Measurements from ENCODE around the gene SIN3A. TPM values are rescaled to one million over a fixed set of nuclear protein-coding genes. Genes with fewer than 3 reads are reported as not detected.

The SIN3A gene
- total RNA-seq, 1 experiment from 2014 or later = 91.4 TPM

GRCh38 chr15:75455424-75455981 lies 4.0 kb upstream of the SIN3A start:
- Mint-ChIP-seq H3K27me3 (ENCODE audit: unreplicated experiment) (no peaks in the 10 kb centered on the region), H3K4me1 (ENCODE audit: low read depth, unreplicated experiment) (peaks cover 18% of the 10 kb centered on the region), H3K9me3 (ENCODE audit: low read depth, unreplicated experiment) (no peaks in the 10 kb centered on the region), H3K4me3 (ENCODE audit: low read depth, unreplicated experiment) (peak overlapping the region; percentile 99), H3K27ac (ENCODE audit: unreplicated experiment) (peak overlapping the region; percentile 78), H3K36me3 (ENCODE audit: insufficient read depth, unreplicated experiment) (peaks cover 60% of the 10 kb centered on the region)
- peak; percentile 91 for DNase-seq
- intact Hi-C loops (cut with micrococcal nuclease; ENCODE audit: unreplicated experiment) = no loop called here
- no TSS peak for BruUV-seq (replicated peaks)
- no peak for TF ChIP-seq CTCF (IDR thresholded peaks at IDR 0.05; ENCODE audit: unreplicated experiment)
- CTCF ChIA-PET = interaction anchor here (0.6 to 7.0 kb wide), 6 partner anchors 9 to 185 kb away, joined by 3 to 83 read pairs (median 4); partner anchors contain the start of genes IMP3 and MAN2C1

- BruUV-seq (replicated peaks) = no TSS peak
- DNase-seq = peak; percentile 86
These were observed 3.2 kb upstream of the SIN3A start for GRCh38 chr15:75454471-75455378.

GRCh38 chr15:75453703-75454470 lies 2.4 kb upstream of the SIN3A start:
- peak; percentile 99 for DNase-seq
- no TSS peak for BruUV-seq (replicated peaks)
- H3K27ac Mint-ChIP-seq (ENCODE audit: unreplicated experiment) = peak overlapping the region; percentile 87
- H3K36me3 Mint-ChIP-seq (ENCODE audit: insufficient read depth, unreplicated experiment) = peaks cover 73% of the 10 kb centered on the region
- intact Hi-C loops (cut with micrococcal nuclease; ENCODE audit: unreplicated experiment) = loop anchor here (5.0 kb wide), 1 partner anchor 188 kb away; the partner anchor contains the start of gene IMP3
- no peaks in the 10 kb centered on the region for H3K9me3 Mint-ChIP-seq (ENCODE audit: low read depth, unreplicated experiment)
- peaks cover 17% of the 10 kb centered on the region for H3K4me1 Mint-ChIP-seq (ENCODE audit: low read depth, unreplicated experiment)
- CTCF ChIA-PET = interaction anchor here (0.5 to 7.0 kb wide), 7 partner anchors 10 to 684 kb away, joined by 3 to 83 read pairs (median 5); partner anchors contain the start of gene MAN2C1
- TF ChIP-seq CTCF (IDR thresholded peaks at IDR 0.05; ENCODE audit: unreplicated experiment) = no peak
- H3K27me3 Mint-ChIP-seq (ENCODE audit: unreplicated experiment) = no peaks in the 10 kb centered on the region
- peak overlapping the region; percentile 99 for H3K4me3 Mint-ChIP-seq (ENCODE audit: low read depth, unreplicated experiment)

More at GRCh38 chr15:75454471-75455378, 3.2 kb upstream of the SIN3A start:
- peak overlapping the region; percentile 99 for H3K4me3 Mint-ChIP-seq (ENCODE audit: low read depth, unreplicated experiment)
- CTCF ChIA-PET = interaction anchor here (0.5 to 7.0 kb wide), 9 partner anchors 9 to 186 kb away, joined by 3 to 83 read pairs (median 5); partner anchors contain the start of genes IMP3 and MAN2C1
- peaks cover 68% of the 10 kb centered on the region for H3K36me3 Mint-ChIP-seq (ENCODE audit: insufficient read depth, unreplicated experiment)
- intact Hi-C loops (cut with micrococcal nuclease; ENCODE audit: unreplicated experiment) = loop anchor here (5.0 kb wide), 1 partner anchor 188 kb away; the partner anchor contains the start of gene IMP3
- H3K4me1 Mint-ChIP-seq (ENCODE audit: low read depth, unreplicated experiment) = peaks cover 17% of the 10 kb centered on the region
- H3K27me3 Mint-ChIP-seq (ENCODE audit: unreplicated experiment) = no peaks in the 10 kb centered on the region
- no peaks in the 10 kb centered on the region for H3K9me3 Mint-ChIP-seq (ENCODE audit: low read depth, unreplicated experiment)
- H3K27ac Mint-ChIP-seq (ENCODE audit: unreplicated experiment) = peak overlapping the region; percentile 87
- no peak for TF ChIP-seq CTCF (IDR thresholded peaks at IDR 0.05; ENCODE audit: unreplicated experiment)
